K562 (cell line): ENCODE results near the gene GATM. TPM values are rescaled to one million over a fixed set of nuclear protein-coding genes. Genes with fewer than 3 reads are reported as not detected.

ENCODE experiments used
- CBX5 ChIP-seq: IDR thresholded peaks from 2 replicates; pipeline ENCODE4 v1.6.1; 2014; ENCODE audit warnings: low read depth, borderline replicate concordance
- CEBPB ChIP-seq: fragments of 450-650 bp; IDR thresholded peaks from 2 replicates; pipeline ENCODE4 v1.6.1; 2016; ENCODE audit warnings: missing genetic modification characterization, missing compliant biosample characterization
- ELF1 ChIP-seq: fragments of 200-800 bp; sonication (Bioruptor generic); IDR thresholded peaks from 2 replicates; pipeline ENCODE4 v1.6.1; 2016; ENCODE audit warnings: missing genetic modification characterization, missing compliant biosample characterization
- ETV5 ChIP-seq: sonication (generic); formaldehyde crosslinking; IDR thresholded peaks from 2 replicates; pipeline ENCODE4 v1.4.0; 2020; ENCODE audit warnings: low read depth, mild to moderate bottlenecking, missing genetic modification reagents
- HDAC1 ChIP-seq, 2 experiments: fragments of 450-650 bp; IDR thresholded peaks; 2 replicates each; pipeline ENCODE4 v1.6.1; 2016 to 2017; ENCODE audit warnings: inconsistent platforms in 1 of 2, mild to moderate bottlenecking in 1 of 2, moderate library complexity in 1 of 2
- HMG20B ChIP-seq: fragments of 250-450 bp; sonication (Bioruptor Pico); IDR thresholded peaks from 2 replicates; pipeline ENCODE4 v1.5.0; 2021; ENCODE audit warnings: mild to moderate bottlenecking
- IRF2 ChIP-seq: sonication (generic); formaldehyde crosslinking; IDR thresholded peaks from 2 replicates; pipeline ENCODE4 v1.8.1; 2022; ENCODE audit warnings: mild to moderate bottlenecking, missing genetic modification reagents
- KDM2B ChIP-seq: fragments of 250-450 bp; sonication (Bioruptor Pico); IDR thresholded peaks from 2 replicates; pipeline ENCODE4 v1.8.0; 2021; ENCODE audit warnings: mild to moderate bottlenecking, moderate library complexity
- KLF10 ChIP-seq: fragments of 250-450 bp; sonication (Bioruptor Pico); IDR thresholded peaks from 2 replicates; pipeline ENCODE4 v1.6.1; 2021; ENCODE audit warnings: matching md5 sums
- MTA2 ChIP-seq: fragments of 450-650 bp; IDR thresholded peaks from 2 replicates; pipeline ENCODE4 v1.6.1; 2016; ENCODE audit warnings: low read depth
- MYNN ChIP-seq, 2 experiments: sonication (generic); formaldehyde crosslinking in 1 of 2; IDR thresholded peaks; 2 replicates each; pipeline versions ENCODE4 v1.5.0 to v1.6.1; 2016 to 2020; ENCODE audit warnings: antibody characterized with exemption in 1 of 2, missing genetic modification reagents in 1 of 2
- NELFE ChIP-seq: IDR thresholded peaks from 2 replicates; pipeline ENCODE4 v1.6.1; 2011; ENCODE audit warnings: mild to moderate bottlenecking; ENCODE audit not compliant: insufficient read depth, insufficient read length
- PRMT5 ChIP-seq: sonication (generic); formaldehyde crosslinking; IDR thresholded peaks from 2 replicates; pipeline ENCODE4 v1.5.0; 2020; ENCODE audit warnings: missing genetic modification reagents
- SMARCA4 ChIP-seq: fragments of 450-650 bp; IDR thresholded peaks from 2 replicates; pipeline ENCODE4 v1.6.1; 2016
- TEAD2 ChIP-seq: fragments of 450-650 bp; IDR thresholded peaks from 2 replicates; pipeline ENCODE4 v1.6.1; 2016; ENCODE audit warnings: missing genetic modification characterization, control low read depth, missing compliant biosample characterization
- TRIM28 ChIP-seq: fragments of 450-650 bp; IDR thresholded peaks from 2 replicates; pipeline ENCODE4 v1.6.1; 2017
- YBX1 ChIP-seq: fragments of 450-650 bp; IDR thresholded peaks from 2 replicates; pipeline ENCODE4 v1.7.1; 2016; ENCODE audit warnings: mild to moderate bottlenecking
- ZKSCAN1 ChIP-seq: fragments of 150-350 bp; IDR thresholded peaks from 2 replicates; pipeline ENCODE4 v1.6.1; 2016; ENCODE audit warnings: low read depth, low read length
- ZKSCAN8 ChIP-seq: fragments of 200-800 bp; sonication (Bioruptor generic); IDR thresholded peaks from 2 replicates; pipeline ENCODE4 v1.6.1; 2016; ENCODE audit warnings: missing genetic modification characterization, missing compliant biosample characterization
- polyA plus RNA-seq, 8 experiments: library from polyadenylated mRNA; depleted of rRNA in 4 of 8; stranded (reverse) in 5 of 8; unstranded in 3 of 8; fragments of >200 nt; fragmentation: Nextera tagmentation in 2 of 8; fragmentation: Illumina TruSeq in 1 of 8; extraction: Ambion mirVana in 2 of 8; extraction: Trizol in 1 of 8; gene quantifications; 2 replicates each; pipeline versions ENCODE4 v1.2.1 to v1.2.3, GENCODE V29; 2011 to 2014; ENCODE audit warnings: inconsistent platforms in 1 of 8, missing spikeins in 1 of 8
- total RNA-seq, 7 experiments: library from RNA; depleted of rRNA in 6 of 7; stranded (reverse); fragments of >200 nt in 6 of 7; fragmentation: Illumina TruSeq in 2 of 7; extraction: Trizol in 2 of 7; gene quantifications; 2 replicates each; pipeline versions ENCODE4 v1.2.1 to v1.2.3, GENCODE V29; 2011 to 2021; ENCODE audit warnings: low replicate concordance in 1 of 7
- TF ChIP-seq, protein P1 (sequence below): sonication (generic); formaldehyde crosslinking; IDR thresholded peaks from 2 replicates; pipeline ENCODE4 v1.8.1; 2023; ENCODE audit warnings: mild to moderate bottlenecking, missing genetic modification reagents
- TF ChIP-seq, protein P2 (sequence below): fragments of 200-400 bp; formaldehyde crosslinking; IDR thresholded peaks from 2 replicates; pipeline ENCODE4 v1.6.1; 2017; ENCODE audit warnings: mild to moderate bottlenecking, low read depth, low read length, moderate library complexity
- TF ChIP-seq, protein P3 (sequence below), 2 experiments: fragments of 450-650 bp; IDR thresholded peaks; 2 replicates each; pipeline ENCODE4 v1.6.1; 2016
- TF ChIP-seq, protein P4 (sequence below): fragments of 200-800 bp; sonication (Bioruptor generic); IDR thresholded peaks from 2 replicates; pipeline ENCODE4 v1.6.1; 2017; ENCODE audit warnings: missing genetic modification characterization, missing compliant biosample characterization

The GATM gene
- total and polyA plus RNA-seq, 9 of the 15 experiments (the other 6 are each of a cell fraction or from before 2014, with no cell fraction given), result 0.11 to 1.1 (median 0.65) TPM

DNA sequence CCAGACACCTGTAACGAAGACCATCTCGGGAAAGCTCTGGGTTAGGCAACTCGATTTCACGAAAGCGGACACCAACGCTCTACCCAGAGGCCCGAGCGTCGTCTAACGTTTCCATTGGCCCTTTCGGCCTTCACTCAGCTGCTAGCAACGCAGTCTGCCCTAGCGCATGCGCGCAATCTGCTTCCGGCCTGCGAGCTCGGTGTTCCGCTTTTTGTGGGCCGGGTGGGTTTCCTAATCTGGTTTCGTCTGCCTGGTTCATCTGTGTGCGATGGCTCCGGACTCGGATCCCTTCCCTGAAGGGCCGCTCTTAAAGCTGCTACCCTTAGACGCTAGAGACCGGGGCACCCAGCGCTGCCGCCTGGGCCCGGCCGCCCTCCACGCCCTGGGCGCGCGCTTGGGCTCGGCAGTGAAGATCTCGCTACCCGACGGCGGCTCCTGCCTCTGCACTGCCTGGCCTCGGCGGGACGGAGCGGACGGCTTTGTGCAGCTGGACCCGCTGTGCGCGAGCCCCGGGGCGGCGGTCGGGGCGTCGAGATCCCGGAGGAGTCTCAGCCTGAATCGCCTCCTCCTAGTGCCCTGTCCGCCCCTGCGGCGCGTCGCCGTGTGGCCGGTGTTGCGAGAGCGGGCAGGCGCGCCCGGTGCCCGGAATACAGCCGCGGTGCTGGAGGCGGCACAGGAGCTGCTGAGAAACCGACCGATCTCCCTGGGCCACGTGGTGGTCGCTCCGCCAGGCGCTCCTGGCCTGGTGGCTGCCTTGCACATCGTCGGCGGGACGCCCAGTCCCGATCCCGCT, 24.0 kb upstream of the GATM start (continued):
- TF ChIP-seq, protein P1, sequence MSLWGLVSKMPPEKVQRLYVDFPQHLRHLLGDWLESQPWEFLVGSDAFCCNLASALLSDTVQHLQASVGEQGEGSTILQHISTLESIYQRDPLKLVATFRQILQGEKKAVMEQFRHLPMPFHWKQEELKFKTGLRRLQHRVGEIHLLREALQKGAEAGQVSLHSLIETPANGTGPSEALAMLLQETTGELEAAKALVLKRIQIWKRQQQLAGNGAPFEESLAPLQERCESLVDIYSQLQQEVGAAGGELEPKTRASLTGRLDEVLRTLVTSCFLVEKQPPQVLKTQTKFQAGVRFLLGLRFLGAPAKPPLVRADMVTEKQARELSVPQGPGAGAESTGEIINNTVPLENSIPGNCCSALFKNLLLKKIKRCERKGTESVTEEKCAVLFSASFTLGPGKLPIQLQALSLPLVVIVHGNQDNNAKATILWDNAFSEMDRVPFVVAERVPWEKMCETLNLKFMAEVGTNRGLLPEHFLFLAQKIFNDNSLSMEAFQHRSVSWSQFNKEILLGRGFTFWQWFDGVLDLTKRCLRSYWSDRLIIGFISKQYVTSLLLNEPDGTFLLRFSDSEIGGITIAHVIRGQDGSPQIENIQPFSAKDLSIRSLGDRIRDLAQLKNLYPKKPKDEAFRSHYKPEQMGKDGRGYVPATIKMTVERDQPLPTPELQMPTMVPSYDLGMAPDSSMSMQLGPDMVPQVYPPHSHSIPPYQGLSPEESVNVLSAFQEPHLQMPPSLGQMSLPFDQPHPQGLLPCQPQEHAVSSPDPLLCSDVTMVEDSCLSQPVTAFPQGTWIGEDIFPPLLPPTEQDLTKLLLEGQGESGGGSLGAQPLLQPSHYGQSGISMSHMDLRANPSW (CRISPR knock-in tag), result no peak
- TF ChIP-seq, protein P2, sequence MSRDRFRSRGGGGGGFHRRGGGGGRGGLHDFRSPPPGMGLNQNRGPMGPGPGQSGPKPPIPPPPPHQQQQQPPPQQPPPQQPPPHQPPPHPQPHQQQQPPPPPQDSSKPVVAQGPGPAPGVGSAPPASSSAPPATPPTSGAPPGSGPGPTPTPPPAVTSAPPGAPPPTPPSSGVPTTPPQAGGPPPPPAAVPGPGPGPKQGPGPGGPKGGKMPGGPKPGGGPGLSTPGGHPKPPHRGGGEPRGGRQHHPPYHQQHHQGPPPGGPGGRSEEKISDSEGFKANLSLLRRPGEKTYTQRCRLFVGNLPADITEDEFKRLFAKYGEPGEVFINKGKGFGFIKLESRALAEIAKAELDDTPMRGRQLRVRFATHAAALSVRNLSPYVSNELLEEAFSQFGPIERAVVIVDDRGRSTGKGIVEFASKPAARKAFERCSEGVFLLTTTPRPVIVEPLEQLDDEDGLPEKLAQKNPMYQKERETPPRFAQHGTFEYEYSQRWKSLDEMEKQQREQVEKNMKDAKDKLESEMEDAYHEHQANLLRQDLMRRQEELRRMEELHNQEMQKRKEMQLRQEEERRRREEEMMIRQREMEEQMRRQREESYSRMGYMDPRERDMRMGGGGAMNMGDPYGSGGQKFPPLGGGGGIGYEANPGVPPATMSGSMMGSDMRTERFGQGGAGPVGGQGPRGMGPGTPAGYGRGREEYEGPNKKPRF, result no peak
- TF ChIP-seq CBX5, result no peak
- TF ChIP-seq, protein P3, sequence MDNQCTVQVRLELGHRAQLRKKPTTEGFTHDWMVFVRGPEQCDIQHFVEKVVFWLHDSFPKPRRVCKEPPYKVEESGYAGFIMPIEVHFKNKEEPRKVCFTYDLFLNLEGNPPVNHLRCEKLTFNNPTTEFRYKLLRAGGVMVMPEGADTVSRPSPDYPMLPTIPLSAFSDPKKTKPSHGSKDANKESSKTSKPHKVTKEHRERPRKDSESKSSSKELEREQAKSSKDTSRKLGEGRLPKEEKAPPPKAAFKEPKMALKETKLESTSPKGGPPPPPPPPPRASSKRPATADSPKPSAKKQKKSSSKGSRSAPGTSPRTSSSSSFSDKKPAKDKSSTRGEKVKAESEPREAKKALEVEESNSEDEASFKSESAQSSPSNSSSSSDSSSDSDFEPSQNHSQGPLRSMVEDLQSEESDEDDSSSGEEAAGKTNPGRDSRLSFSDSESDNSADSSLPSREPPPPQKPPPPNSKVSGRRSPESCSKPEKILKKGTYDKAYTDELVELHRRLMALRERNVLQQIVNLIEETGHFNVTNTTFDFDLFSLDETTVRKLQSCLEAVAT (IDR thresholded peaks at IDR 0.05), result peak in 1 of 2 experiments; percentile 79; a peak in 2 of 4 replicates
- no peak for TF ChIP-seq PRMT5 (CRISPR knock-in tag)
- peak; percentile 51; the same call in 1 of the 2 replicates for TF ChIP-seq ETV5 (CRISPR knock-in tag)
- 0 out of 2 replicates have a peak, but pooled peaks have one; percentile 6 for TF ChIP-seq IRF2 (CRISPR knock-in tag)
- no peak for TF ChIP-seq TEAD2
- TF ChIP-seq ZKSCAN1, result no peak
- TF ChIP-seq, protein P4, sequence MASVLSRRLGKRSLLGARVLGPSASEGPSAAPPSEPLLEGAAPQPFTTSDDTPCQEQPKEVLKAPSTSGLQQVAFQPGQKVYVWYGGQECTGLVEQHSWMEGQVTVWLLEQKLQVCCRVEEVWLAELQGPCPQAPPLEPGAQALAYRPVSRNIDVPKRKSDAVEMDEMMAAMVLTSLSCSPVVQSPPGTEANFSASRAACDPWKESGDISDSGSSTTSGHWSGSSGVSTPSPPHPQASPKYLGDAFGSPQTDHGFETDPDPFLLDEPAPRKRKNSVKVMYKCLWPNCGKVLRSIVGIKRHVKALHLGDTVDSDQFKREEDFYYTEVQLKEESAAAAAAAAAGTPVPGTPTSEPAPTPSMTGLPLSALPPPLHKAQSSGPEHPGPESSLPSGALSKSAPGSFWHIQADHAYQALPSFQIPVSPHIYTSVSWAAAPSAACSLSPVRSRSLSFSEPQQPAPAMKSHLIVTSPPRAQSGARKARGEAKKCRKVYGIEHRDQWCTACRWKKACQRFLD (CRISPR knock-in tag), result peak; percentile 66; the same call in 1 of the 2 replicates
- TF ChIP-seq MTA2, result no peak
- TF ChIP-seq HDAC1 (IDR thresholded peaks at IDR 0.05), result peak in 1 of 2 experiments; percentile 50; a peak in 1 of 4 replicates
- TF ChIP-seq KLF10 (CRISPR knock-in tag), result no peak
- TF ChIP-seq KDM2B, result no peak
- no peak for TF ChIP-seq ZKSCAN8 (CRISPR knock-in tag)
- TF ChIP-seq MYNN (IDR thresholded peaks at IDR 0.05), result no peak
- TF ChIP-seq MYNN (CRISPR knock-in tag; IDR thresholded peaks at IDR 0.05), result no peak
- TF ChIP-seq NELFE, result no peak
- no peak for TF ChIP-seq HMG20B (CRISPR knock-in tag)
- TF ChIP-seq CEBPB, result peak; percentile 95
- no peak; the same call in 1 of the 2 replicates for TF ChIP-seq SMARCA4
- no peak for TF ChIP-seq TRIM28
- TF ChIP-seq ELF1 (tag), result peak; percentile 73
- TF ChIP-seq YBX1, result no peak
